HL-60 (cell line): ENCODE measurements around the gene USP31.

ENCODE experiments used
- DNase-seq, 2 experiments: peaks; one replicate each; pipeline ENCODE4 v3.0.0-alpha.2; 2010 to 2020; ENCODE audit warnings: low read depth in 1 of 2, low spot score in 1 of 2
- H3K27ac ChIP-seq: fragments of 250-450 bp; sonication (Bioruptor Pico); replicated peaks from 2 replicates; pipeline ENCODE4 v1.5.1; 2020; ENCODE audit warnings: mild to moderate bottlenecking, moderate library complexity
- H3K27me3 ChIP-seq: fragments of 250-450 bp; sonication (Bioruptor Pico); 2 replicates; pipeline ENCODE4 v1.5.1; 2021; ENCODE audit warnings: mild to moderate bottlenecking, moderate library complexity; ENCODE audit not compliant: insufficient read depth, poor library complexity, severe bottlenecking
- H3K4me3 ChIP-seq: replicated peaks from 2 replicates; pipeline ENCODE4 v1.5.1; 2011; ENCODE audit warnings: mild to moderate bottlenecking, control low read depth, low read length; ENCODE audit not compliant: insufficient read depth
- GABPA ChIP-seq: IDR thresholded peaks from 2 replicates; pipeline ENCODE4 v1.6.1; 2012; ENCODE audit warnings: low read depth
- POLR2AphosphoS5 ChIP-seq: IDR thresholded peaks from 2 replicates; pipeline ENCODE4 v1.6.1; 2012; ENCODE audit warnings: low read depth
- SPI1 ChIP-seq: IDR thresholded peaks from 2 replicates; pipeline ENCODE4 v1.6.1; 2012; ENCODE audit warnings: low read depth, mild to moderate bottlenecking, borderline replicate concordance
- TF ChIP-seq, protein P1 (sequence below): IDR thresholded peaks from one replicate; pipeline ENCODE4 v1.5.1; 2011; ENCODE audit warnings: low read length, control low read depth, inconsistent platforms; ENCODE audit not compliant: insufficient read depth
- TF ChIP-seq, protein P2 (sequence below): IDR thresholded peaks from 2 replicates; pipeline ENCODE4 v1.6.1; 2012; ENCODE audit warnings: low read depth; ENCODE audit not compliant: insufficient replicate concordance

USP31 gene

DNA sequence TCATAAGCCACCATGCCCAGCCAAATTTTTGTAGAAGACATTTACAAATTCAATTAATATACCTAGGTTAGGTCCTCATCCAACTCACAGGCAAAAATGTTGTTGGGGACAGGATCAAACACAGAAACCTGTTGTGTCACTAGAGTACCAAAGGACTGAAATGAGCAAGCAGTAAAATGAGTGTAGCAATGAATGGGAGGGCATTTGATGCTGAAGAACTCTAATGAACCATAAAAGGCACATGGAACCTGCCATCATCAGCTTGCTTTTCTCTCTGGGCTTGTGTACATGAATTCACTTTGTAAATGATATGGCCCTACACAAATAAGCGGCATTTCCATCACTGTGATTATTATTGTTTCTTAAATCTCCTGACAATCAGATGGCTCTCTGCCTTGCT lies 17.8 kb downstream of the USP31 start:
- Histone ChIP-seq H3K27ac (no peak overlapping the region), H3K27me3 (no peaks in the 10 kb centered on the region), H3K4me3 (no peak overlapping the region)
- TF ChIP-seq SPI1 = no peak
- TF ChIP-seq POLR2AphosphoS5 = no peak
- TF ChIP-seq, protein P1, sequence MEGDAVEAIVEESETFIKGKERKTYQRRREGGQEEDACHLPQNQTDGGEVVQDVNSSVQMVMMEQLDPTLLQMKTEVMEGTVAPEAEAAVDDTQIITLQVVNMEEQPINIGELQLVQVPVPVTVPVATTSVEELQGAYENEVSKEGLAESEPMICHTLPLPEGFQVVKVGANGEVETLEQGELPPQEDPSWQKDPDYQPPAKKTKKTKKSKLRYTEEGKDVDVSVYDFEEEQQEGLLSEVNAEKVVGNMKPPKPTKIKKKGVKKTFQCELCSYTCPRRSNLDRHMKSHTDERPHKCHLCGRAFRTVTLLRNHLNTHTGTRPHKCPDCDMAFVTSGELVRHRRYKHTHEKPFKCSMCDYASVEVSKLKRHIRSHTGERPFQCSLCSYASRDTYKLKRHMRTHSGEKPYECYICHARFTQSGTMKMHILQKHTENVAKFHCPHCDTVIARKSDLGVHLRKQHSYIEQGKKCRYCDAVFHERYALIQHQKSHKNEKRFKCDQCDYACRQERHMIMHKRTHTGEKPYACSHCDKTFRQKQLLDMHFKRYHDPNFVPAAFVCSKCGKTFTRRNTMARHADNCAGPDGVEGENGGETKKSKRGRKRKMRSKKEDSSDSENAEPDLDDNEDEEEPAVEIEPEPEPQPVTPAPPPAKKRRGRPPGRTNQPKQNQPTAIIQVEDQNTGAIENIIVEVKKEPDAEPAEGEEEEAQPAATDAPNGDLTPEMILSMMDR = no peak
- TF ChIP-seq, protein P2, sequence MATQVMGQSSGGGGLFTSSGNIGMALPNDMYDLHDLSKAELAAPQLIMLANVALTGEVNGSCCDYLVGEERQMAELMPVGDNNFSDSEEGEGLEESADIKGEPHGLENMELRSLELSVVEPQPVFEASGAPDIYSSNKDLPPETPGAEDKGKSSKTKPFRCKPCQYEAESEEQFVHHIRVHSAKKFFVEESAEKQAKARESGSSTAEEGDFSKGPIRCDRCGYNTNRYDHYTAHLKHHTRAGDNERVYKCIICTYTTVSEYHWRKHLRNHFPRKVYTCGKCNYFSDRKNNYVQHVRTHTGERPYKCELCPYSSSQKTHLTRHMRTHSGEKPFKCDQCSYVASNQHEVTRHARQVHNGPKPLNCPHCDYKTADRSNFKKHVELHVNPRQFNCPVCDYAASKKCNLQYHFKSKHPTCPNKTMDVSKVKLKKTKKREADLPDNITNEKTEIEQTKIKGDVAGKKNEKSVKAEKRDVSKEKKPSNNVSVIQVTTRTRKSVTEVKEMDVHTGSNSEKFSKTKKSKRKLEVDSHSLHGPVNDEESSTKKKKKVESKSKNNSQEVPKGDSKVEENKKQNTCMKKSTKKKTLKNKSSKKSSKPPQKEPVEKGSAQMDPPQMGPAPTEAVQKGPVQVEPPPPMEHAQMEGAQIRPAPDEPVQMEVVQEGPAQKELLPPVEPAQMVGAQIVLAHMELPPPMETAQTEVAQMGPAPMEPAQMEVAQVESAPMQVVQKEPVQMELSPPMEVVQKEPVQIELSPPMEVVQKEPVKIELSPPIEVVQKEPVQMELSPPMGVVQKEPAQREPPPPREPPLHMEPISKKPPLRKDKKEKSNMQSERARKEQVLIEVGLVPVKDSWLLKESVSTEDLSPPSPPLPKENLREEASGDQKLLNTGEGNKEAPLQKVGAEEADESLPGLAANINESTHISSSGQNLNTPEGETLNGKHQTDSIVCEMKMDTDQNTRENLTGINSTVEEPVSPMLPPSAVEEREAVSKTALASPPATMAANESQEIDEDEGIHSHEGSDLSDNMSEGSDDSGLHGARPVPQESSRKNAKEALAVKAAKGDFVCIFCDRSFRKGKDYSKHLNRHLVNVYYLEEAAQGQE = no peak
- no peak for TF ChIP-seq GABPA
- DNase-seq = no peak

DNA sequence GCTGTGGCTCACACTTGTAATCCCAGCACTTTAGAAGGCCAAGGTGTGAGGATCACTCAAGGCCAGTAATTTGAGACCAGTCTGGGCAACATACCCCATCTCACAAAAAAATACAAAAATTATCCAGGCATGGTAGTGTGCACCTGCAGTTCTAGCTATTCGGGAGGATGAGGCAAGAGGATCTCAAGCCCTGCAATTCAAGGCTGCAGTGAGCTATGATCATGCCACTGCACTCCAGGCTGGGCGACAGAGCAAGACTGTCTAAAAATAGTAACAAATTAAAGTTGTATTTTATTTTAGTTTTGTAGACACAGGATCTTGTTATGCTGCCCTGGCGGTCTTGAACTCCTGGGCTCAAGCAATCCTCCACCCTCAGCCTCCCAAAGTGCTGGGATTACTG lies 18.2 kb downstream of the USP31 start:
- no peak for DNase-seq
- Histone ChIP-seq H3K4me3 (no peak overlapping the region), H3K27ac (no peak overlapping the region), H3K27me3 (no peaks in the 10 kb centered on the region)
- TF ChIP-seq POLR2AphosphoS5 (no peak), SPI1 (no peak), GABPA (no peak)
- TF ChIP-seq, protein P2 = no peak
- TF ChIP-seq, protein P1 = no peak

DNA sequence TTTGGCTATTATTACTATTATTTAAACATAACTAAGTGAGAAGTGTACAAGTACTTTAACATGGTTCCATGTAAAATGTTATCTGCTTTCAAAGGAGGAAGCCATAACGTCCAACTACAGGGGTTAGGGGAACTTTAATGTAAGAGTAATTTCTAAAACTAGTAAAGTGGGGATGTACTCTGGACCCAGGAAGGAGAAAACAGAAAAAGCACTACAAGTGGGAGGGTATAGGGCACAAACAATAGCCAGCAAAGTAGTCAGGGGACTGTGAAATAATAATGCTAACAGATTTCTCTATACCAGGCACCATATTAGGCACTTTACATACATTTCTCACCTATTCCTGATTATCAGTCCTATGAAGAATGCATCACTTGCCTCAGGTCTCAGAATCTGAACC lies 19.6 kb downstream of the USP31 start:
- DNase-seq = no peak
- no peak overlapping the region for H3K27ac ChIP-seq
- no peaks in the 10 kb centered on the region for H3K27me3 ChIP-seq
- TF ChIP-seq POLR2AphosphoS5 (no peak), SPI1 (no peak), GABPA (no peak)
- TF ChIP-seq, protein P1 = no peak
- TF ChIP-seq, protein P2 = no peak
- H3K4me3 ChIP-seq = no peak overlapping the region
